Nephron progenitor cell (in vitro differentiated cells): Measurements from ENCODE around the gene RASL11B.
A peak's percentile ranks its signal among the peaks of the same experiment; 100 is the strongest.

Experiments
- DNase-seq: peaks from one replicate; pipeline ENCODE4 v3.0.0; 2021
- H3K27ac Mint-ChIP-seq: 2 replicates; pipeline ENCODE4 v1.8.0; 2021; ENCODE audit warnings: mild to moderate bottlenecking, moderate library complexity, mixed read lengths
- H3K27me3 Mint-ChIP-seq: 2 replicates; pipeline ENCODE4 v1.8.0; 2021; ENCODE audit warnings: mild to moderate bottlenecking, low read depth, mixed read lengths; ENCODE audit not compliant: poor library complexity
- H3K36me3 Mint-ChIP-seq: 2 replicates; pipeline ENCODE4 v1.8.0; 2021; ENCODE audit warnings: low read depth, mixed read lengths
- H3K4me1 Mint-ChIP-seq: 2 replicates; pipeline ENCODE4 v1.8.0; 2021; ENCODE audit warnings: mixed read lengths
- H3K4me3 Mint-ChIP-seq: 2 replicates; pipeline ENCODE4 v1.8.0; 2021; ENCODE audit warnings: mild to moderate bottlenecking, moderate library complexity, mixed read lengths
- H3K9me3 Mint-ChIP-seq: 2 replicates; pipeline ENCODE4 v1.8.0; 2021; ENCODE audit warnings: mild to moderate bottlenecking, moderate library complexity, mixed read lengths
- CTCF ChIP-seq: fragments of 200-600 bp; sonication (generic); IDR thresholded peaks from 2 replicates; pipeline ENCODE4 v1.5.0; 2021; ENCODE audit warnings: antibody characterized with exemption

The RASL11B gene

GRCh38 chr4:52867163-52867562 is 5.0 kb downstream of the RASL11B start:
- Mint-ChIP-seq H3K27ac (peak overlapping the region; percentile 89), H3K9me3 (no peaks in the 10 kb centered on the region), H3K4me1 (peaks cover 78% of the 10 kb centered on the region), H3K4me3 (no peak overlapping the region), H3K36me3 (peaks cover 45% of the 10 kb centered on the region), H3K27me3 (peaks cover 2% of the 10 kb centered on the region)
- no peak for TF ChIP-seq CTCF
- no peak for DNase-seq

GRCh38 chr4:52868133-52868532 is 6.0 kb downstream of the RASL11B start:
- Mint-ChIP-seq H3K27me3 (peaks cover 2% of the 10 kb centered on the region), H3K4me3 (peak overlapping the region; percentile 31), H3K9me3 (no peaks in the 10 kb centered on the region), H3K27ac (peak overlapping the region; percentile 97), H3K36me3 (peaks cover 48% of the 10 kb centered on the region), H3K4me1 (peaks cover 77% of the 10 kb centered on the region)
- no peak for TF ChIP-seq CTCF
- DNase-seq, result peak; percentile 51

GRCh38 chr4:52869196-52869595 is 7.1 kb downstream of the RASL11B start:
- peaks cover 77% of the 10 kb centered on the region for H3K4me1 Mint-ChIP-seq
- TF ChIP-seq CTCF, result no peak
- peak overlapping the region; percentile 58 for H3K4me3 Mint-ChIP-seq
- peak overlapping the region; percentile 51 for H3K27ac Mint-ChIP-seq
- no peaks in the 10 kb centered on the region for H3K9me3 Mint-ChIP-seq
- peak; percentile 49 for DNase-seq
- peaks cover 2% of the 10 kb centered on the region for H3K27me3 Mint-ChIP-seq
- H3K36me3 Mint-ChIP-seq, result peaks cover 39% of the 10 kb centered on the region

GRCh38 chr4:52869656-52870055 is 7.5 kb downstream of the RASL11B start:
- Mint-ChIP-seq H3K4me3 (no peak overlapping the region), H3K27me3 (peaks cover 2% of the 10 kb centered on the region), H3K9me3 (no peaks in the 10 kb centered on the region), H3K36me3 (peaks cover 34% of the 10 kb centered on the region), H3K4me1 (peaks cover 77% of the 10 kb centered on the region), H3K27ac (no peak overlapping the region)
- no peak for TF ChIP-seq CTCF
- no peak for DNase-seq

- DNase-seq, result no peak
- peaks cover 29% of the 10 kb centered on the region for H3K36me3 Mint-ChIP-seq
- H3K27ac Mint-ChIP-seq, result no peak overlapping the region
- peaks cover 77% of the 10 kb centered on the region for H3K4me1 Mint-ChIP-seq
- H3K9me3 Mint-ChIP-seq, result no peaks in the 10 kb centered on the region
- H3K27me3 Mint-ChIP-seq, result peaks cover 2% of the 10 kb centered on the region
- no peak for TF ChIP-seq CTCF
- no peak overlapping the region for H3K4me3 Mint-ChIP-seq
Observed at GRCh38 chr4:52870225-52870624, 8.1 kb downstream of the RASL11B start.

GRCh38 chr4:52873191-52873590 is 11.1 kb downstream of the RASL11B start:
- Mint-ChIP-seq H3K27me3 (no peaks in the 10 kb centered on the region), H3K9me3 (no peaks in the 10 kb centered on the region), H3K36me3 (peaks cover 8% of the 10 kb centered on the region), H3K4me1 (peaks cover 67% of the 10 kb centered on the region), H3K4me3 (peak overlapping the region; percentile 22), H3K27ac (no peak overlapping the region)
- no peak for DNase-seq
- TF ChIP-seq CTCF, result no peak
